Sigmoid colon (tissue), 3 donors: ENCODE results near the gene RERG.

Experiments
- POLR2A ChIP-seq, 2 donors: fragments of 450-650 bp; IDR thresholded peaks; one replicate each; pipeline ENCODE4 v1.6.1; 2016; ENCODE audit warnings: antibody characterized with exemption in 2 of 2, mild to moderate bottlenecking in 2 of 2, moderate library complexity in 2 of 2
- TF ChIP-seq, protein P1 (sequence below), 4 experiments: fragments of 450-650 bp in 3 of 4; fragments of 200-600 bp in 1 of 4; IDR thresholded peaks; one replicate each; pipeline ENCODE4 v1.5.1; 2016 to 2019; ENCODE audit warnings: antibody characterized with exemption in 4 of 4, mild to moderate bottlenecking in 3 of 4, moderate library complexity in 2 of 4

- no peak for TF ChIP-seq POLR2A (IDR thresholded peaks at IDR 0.05)
- TF ChIP-seq, protein P1, sequence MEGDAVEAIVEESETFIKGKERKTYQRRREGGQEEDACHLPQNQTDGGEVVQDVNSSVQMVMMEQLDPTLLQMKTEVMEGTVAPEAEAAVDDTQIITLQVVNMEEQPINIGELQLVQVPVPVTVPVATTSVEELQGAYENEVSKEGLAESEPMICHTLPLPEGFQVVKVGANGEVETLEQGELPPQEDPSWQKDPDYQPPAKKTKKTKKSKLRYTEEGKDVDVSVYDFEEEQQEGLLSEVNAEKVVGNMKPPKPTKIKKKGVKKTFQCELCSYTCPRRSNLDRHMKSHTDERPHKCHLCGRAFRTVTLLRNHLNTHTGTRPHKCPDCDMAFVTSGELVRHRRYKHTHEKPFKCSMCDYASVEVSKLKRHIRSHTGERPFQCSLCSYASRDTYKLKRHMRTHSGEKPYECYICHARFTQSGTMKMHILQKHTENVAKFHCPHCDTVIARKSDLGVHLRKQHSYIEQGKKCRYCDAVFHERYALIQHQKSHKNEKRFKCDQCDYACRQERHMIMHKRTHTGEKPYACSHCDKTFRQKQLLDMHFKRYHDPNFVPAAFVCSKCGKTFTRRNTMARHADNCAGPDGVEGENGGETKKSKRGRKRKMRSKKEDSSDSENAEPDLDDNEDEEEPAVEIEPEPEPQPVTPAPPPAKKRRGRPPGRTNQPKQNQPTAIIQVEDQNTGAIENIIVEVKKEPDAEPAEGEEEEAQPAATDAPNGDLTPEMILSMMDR (IDR thresholded peaks at IDR 0.05) = no peak
Observed at GRCh38 chr12:15179672-15180071, 41.5 kb downstream of the RERG start.
